Activated T-cell treated with anti-CD3 and anti-CD28 coated beads, Interleukin-2, amount 50 U/mL, for 72 hours (primary cell): ENCODE results near the gene CCPG1. TPM values are rescaled to one million over a fixed set of nuclear protein-coding genes. Genes with fewer than 3 reads are reported as not detected.

Source experiments
- ATAC-seq, 2 donors: fragments of 150-1000 bp; cut with Tn5 transposase; replicated peaks in 1 of 2; 2 replicates each; pipeline ENCODE4 v1.10.0; 2021; ENCODE audit warnings: moderate library complexity in 2 of 2, mild to moderate bottlenecking in 1 of 2
- DNase-seq, 2 donors: peaks; one replicate each; pipeline ENCODE4 v3.0.0; 2021 to 2022; ENCODE audit warnings: mixed read lengths in 1 of 2
- H3K27ac Mint-ChIP-seq: one replicate; pipeline ENCODE4 v1.8.0; 2022; ENCODE audit warnings: mild to moderate bottlenecking, moderate library complexity, mixed read lengths
- H3K27me3 Mint-ChIP-seq: one replicate; pipeline ENCODE4 v1.8.0; 2022; ENCODE audit warnings: low read depth, mixed read lengths
- H3K36me3 Mint-ChIP-seq, 2 donors: one replicate each; pipeline ENCODE4 v1.8.0; 2022; ENCODE audit warnings: mixed read lengths in 2 of 2, mild to moderate bottlenecking in 1 of 2; ENCODE audit not compliant: insufficient read depth in 2 of 2
- H3K4me1 Mint-ChIP-seq: one replicate; pipeline ENCODE4 v1.8.0; 2022; ENCODE audit warnings: low read depth, mixed read lengths
- H3K4me3 Mint-ChIP-seq, 2 donors: one replicate each; pipeline ENCODE4 v1.8.0; 2022; ENCODE audit warnings: mild to moderate bottlenecking in 2 of 2, mixed read lengths in 2 of 2, moderate library complexity in 2 of 2
- H3K9me3 Mint-ChIP-seq, 2 donors: one replicate each; pipeline ENCODE4 v1.8.0; 2022; ENCODE audit warnings: mixed read lengths in 2 of 2
- total RNA-seq, 2 donors: library from RNA; stranded (reverse); gene quantifications; one replicate each; pipeline ENCODE4 v1.2.3, GENCODE V29; 2022

The CCPG1 gene
- total RNA-seq, 2 donors from 2014 or later = 34.0 to 43.1 TPM

GRCh38 chr15:55322467-55322866 is 85.7 kb downstream of the CCPG1 start:
- no peak overlapping the region for H3K4me3 Mint-ChIP-seq
- H3K27ac Mint-ChIP-seq = peak overlapping the region; percentile 60

GRCh38 chr15:55320963-55321362 is 87.2 kb downstream of the CCPG1 start:
- H3K4me3 Mint-ChIP-seq = no peak overlapping the region
- no peak overlapping the region for H3K27ac Mint-ChIP-seq
- no peaks in the 10 kb centered on the region for H3K27me3 Mint-ChIP-seq
- DNase-seq = no peak
- peaks cover 7 to 17% of the 10 kb centered on the region in 2 donors for H3K36me3 Mint-ChIP-seq
- no peak for ATAC-seq
- H3K9me3 Mint-ChIP-seq = no peaks in the 10 kb centered on the region
- peaks cover 38% of the 10 kb centered on the region for H3K4me1 Mint-ChIP-seq

More at GRCh38 chr15:55322467-55322866, 85.7 kb downstream of the CCPG1 start:
- peaks cover 27% of the 10 kb centered on the region for H3K4me1 Mint-ChIP-seq
- ATAC-seq = no peak
- no peaks in the 10 kb centered on the region for H3K27me3 Mint-ChIP-seq
- peaks cover 7 to 14% of the 10 kb centered on the region in 2 donors for H3K36me3 Mint-ChIP-seq
- H3K9me3 Mint-ChIP-seq = no peaks in the 10 kb centered on the region
- no peak for DNase-seq

- H3K27ac Mint-ChIP-seq = peak overlapping the region; percentile 71
- ATAC-seq (no peak), DNase-seq (no peak)
- H3K4me1 Mint-ChIP-seq = peaks cover 39% of the 10 kb centered on the region
- H3K36me3 Mint-ChIP-seq = peaks cover 7 to 17% of the 10 kb centered on the region in 2 donors
- no peaks in the 10 kb centered on the region for H3K27me3 Mint-ChIP-seq
- no peaks in the 10 kb centered on the region for H3K9me3 Mint-ChIP-seq
- H3K4me3 Mint-ChIP-seq = peak overlapping the region; percentile 96 to 100
Measured at GRCh38 chr15:55320238-55320550, 88.0 kb downstream of the CCPG1 start.

GRCh38 chr15:55319537-55320237 is 88.5 kb downstream of the CCPG1 start:
- Mint-ChIP-seq H3K27ac (peak overlapping the region; percentile 100), H3K4me1 (peaks cover 44% of the 10 kb centered on the region), H3K27me3 (no peaks in the 10 kb centered on the region), H3K4me3 (peak overlapping the region; percentile 96 to 100), H3K9me3 (no peaks in the 10 kb centered on the region), H3K36me3 (peaks cover 7 to 17% of the 10 kb centered on the region in 2 donors)
- no peak for ATAC-seq
- DNase-seq = no peak

GRCh38 chr15:55318588-55319494 is 89.3 kb downstream of the CCPG1 start, which contains the start of the genes PIGB and PIGBOS1:
TSS of gene PIGB (plus strand) at chr15:55319222. CDS start at chr15:55319251, 29 bp downstream.
TSS of gene PIGBOS1 (minus strand) at chr15:55319123. CDS start at chr15:55317792, 1,331 bp downstream.
- H3K9me3 Mint-ChIP-seq = no peaks in the 10 kb centered on the region
- peaks cover 7 to 19% of the 10 kb centered on the region in 2 donors for H3K36me3 Mint-ChIP-seq
- H3K27me3 Mint-ChIP-seq = no peaks in the 10 kb centered on the region
- H3K4me3 Mint-ChIP-seq = peak within 1 kb of the TSS; percentile 96 to 100
- peak within 1 kb of the TSS; percentile 100 for H3K27ac Mint-ChIP-seq
- ATAC-seq = peak; percentile 94 to 98
- peaks cover 50% of the 10 kb centered on the region for H3K4me1 Mint-ChIP-seq
- peak; percentile 81 for DNase-seq

Other genes starting within 250 kb of the CCPG1 start
- 100 to 1,000 TPM; 181 to 207 TPM for gene RSL24D1, start 211.4 kb downstream of the CCPG1 start, total RNA-seq
- 100 to 1,000 TPM; 203 to 205 TPM for gene RAB27A, start 118.5 kb downstream of the CCPG1 start, total RNA-seq
- gene PIGBOS1, start 89.2 kb downstream of the CCPG1 start, total RNA-seq = 10 to 100 TPM; 13.0 to 14.5 TPM
- 10 to 100 TPM; 27.5 to 32.9 TPM for gene PIGB, start 89.1 kb downstream of the CCPG1 start, total RNA-seq
- under 1 TPM in 1 of 2 donors, not detected in 1; 0.69 TPM for gene PIERCE2, start 136 bp upstream of the CCPG1 start, total RNA-seq
- under 1 TPM; 0.50 to 0.76 TPM for gene DNAAF4, start 99.9 kb upstream of the CCPG1 start, total RNA-seq
- gene PYGO1, start 180.0 kb upstream of the CCPG1 start, total RNA-seq = not detected